ENCODE measurements around the gene WDR88. TPM values are rescaled to one million over a fixed set of nuclear protein-coding genes. Genes with fewer than 3 reads are reported as not detected.

Gene WDR88
- total RNA-seq (2022; extraction: Qiagen RNA extraction) = 0.20 to 0.28 TPM (median 0.21 TPM) in 3 of 5 replicates, not detected in the others

GRCh38 chr19:33132021-33132420 lies at the start of gene WDR88:
WDR88 (plus strand) TSS chr19:33132114; CDS start chr19:33132170, 56 bp downstream.

GRCh38 chr19:33193865-33194362 lies 62.0 kb downstream of the WDR88 start, which contains the start of gene LRP3:
LRP3 (plus strand) TSS chr19:33194330; CDS start chr19:33194786, 456 bp downstream.

Other genes with a start within 250 kb of the WDR88 start
- gene CEP89, start 160.2 kb upstream of the WDR88 start, total RNA-seq (2022; extraction: Qiagen RNA extraction) = 38.2 to 46.0 TPM (median 42.0 TPM) in 5 replicates
- 13.4 to 16.0 TPM (median 13.6 TPM) in 5 replicates for gene FAAP24, start 159.9 kb upstream of the WDR88 start, total RNA-seq (2022; extraction: Qiagen RNA extraction)
- 40.8 to 49.6 TPM (median 44.1 TPM) in 5 replicates for gene RHPN2, start 67.2 kb upstream of the WDR88 start, total RNA-seq (2022; extraction: Qiagen RNA extraction)
- gene GPATCH1, start 50.9 kb upstream of the WDR88 start, total RNA-seq (2022; extraction: Qiagen RNA extraction) = 12.7 to 14.8 TPM (median 13.4 TPM) in 5 replicates
- 31.4 to 56.6 TPM (median 52.8 TPM) in 5 replicates for gene LRP3, start 62.2 kb downstream of the WDR88 start, total RNA-seq (2022; extraction: Qiagen RNA extraction)
- 0.09 to 0.15 TPM (median 0.12 TPM) in 5 replicates for gene SLC7A10, start 93.7 kb downstream of the WDR88 start, total RNA-seq (2022; extraction: Qiagen RNA extraction)
- 5.4 to 9.4 TPM (median 9.1 TPM) in 5 replicates for gene CEBPA, start 170.4 kb downstream of the WDR88 start, total RNA-seq (2022; extraction: Qiagen RNA extraction)
- 37.8 to 41.6 TPM (median 40.1 TPM) in 5 replicates for gene CEBPG, start 241.6 kb downstream of the WDR88 start, total RNA-seq (2022; extraction: Qiagen RNA extraction)